Measurements from ENCODE around the gene EVC2. TPM values are rescaled to one million over a fixed set of nuclear protein-coding genes. Genes with fewer than 3 reads are reported as not detected.
A peak's percentile ranks its signal among the peaks of the same experiment; 100 is the strongest.

Gene EVC2
- total RNA-seq, 4 donors from 2014 or later = 8.0 to 15.1 (median 11.5) TPM

DNA sequence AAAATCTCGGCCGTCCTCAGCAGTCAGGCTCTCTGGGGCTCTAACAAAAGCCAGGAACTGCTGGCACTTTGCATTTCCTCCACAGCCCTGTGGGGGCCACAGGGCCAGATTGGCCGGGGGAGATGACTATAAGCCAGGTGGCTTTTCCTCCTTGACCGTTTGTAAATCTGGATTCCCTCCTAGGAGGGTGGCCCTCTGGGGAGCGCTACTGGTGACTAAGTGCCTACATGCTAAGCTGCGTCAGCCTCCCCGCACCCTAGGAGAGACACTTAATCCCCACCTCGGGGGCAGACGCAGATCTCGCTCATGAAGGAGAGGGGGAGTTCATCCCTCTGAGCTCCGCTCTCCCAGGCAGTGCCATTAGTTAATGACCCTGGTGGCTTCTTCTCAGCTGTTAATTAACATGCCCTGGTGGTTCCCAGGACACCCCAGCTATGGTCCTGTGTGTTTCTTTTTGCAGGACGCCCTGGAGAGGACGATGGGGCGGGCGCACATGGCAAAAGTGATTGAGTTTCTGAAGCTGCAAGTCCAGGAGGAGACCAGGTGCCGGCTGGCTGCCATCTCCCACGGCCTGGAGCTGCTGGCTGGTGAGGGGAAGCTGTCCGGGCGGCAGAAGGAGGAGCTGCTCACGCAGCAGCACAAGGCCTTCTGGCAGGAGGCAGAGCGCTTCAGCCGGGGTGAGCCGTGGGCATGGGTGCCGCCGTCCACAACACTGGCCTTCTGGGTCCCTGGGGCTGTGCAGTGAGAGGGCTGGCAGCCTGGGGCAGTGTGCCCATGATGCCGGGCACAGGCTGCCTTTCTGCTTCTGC lies 44.2 kb upstream of the EVC2 start:
- DNase-seq (ENCODE audit: low spot score in 2 of 2) = peak in 1 of 2 donors; percentile 50
- TF ChIP-seq CTCF (IDR thresholded peaks at IDR 0.05) (no peak), POLR2A (IDR thresholded peaks at IDR 0.05) (no peak)

DNA sequence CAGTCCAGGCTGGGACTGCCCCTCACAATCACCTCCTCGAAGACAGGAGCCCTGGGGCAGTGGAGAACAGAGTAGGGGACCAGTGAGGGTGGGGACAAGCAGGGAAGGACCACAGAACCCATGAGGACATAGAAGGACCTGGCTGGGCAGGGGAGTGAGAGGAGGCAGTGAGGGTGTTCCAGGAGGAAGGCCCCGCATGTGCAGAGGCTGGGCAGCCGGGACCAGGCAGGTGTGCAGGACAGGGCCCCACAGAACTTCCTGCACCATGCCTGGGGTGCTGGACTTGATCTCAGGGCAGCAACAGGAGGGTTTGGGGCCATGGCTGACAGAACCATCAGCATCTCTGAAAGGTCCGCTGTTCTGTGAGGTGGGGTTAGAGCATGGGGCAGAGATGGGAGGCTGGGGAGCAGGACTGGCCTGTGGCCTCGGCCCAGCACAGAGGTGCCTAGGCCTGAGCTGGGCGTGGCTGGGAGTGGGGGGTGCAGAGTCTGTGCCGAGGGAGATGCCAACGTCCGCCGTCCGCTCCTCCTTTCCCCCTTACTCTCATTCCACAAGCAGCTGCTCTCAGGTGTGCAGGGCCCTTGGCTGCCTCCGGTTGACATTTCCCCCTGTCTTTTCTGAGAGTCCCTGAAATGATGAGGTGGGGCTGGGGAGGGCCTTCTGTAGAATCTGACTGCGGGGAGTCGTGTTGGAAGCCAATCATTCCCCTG lies 43.5 kb upstream of the EVC2 start:
- TF ChIP-seq POLR2A (IDR thresholded peaks at IDR 0.05) (no peak), CTCF (IDR thresholded peaks at IDR 0.05) (no peak)
- no peak overlapping the region for H3K4me3 ChIP-seq (ENCODE audit: low read depth, poor library complexity, severe bottlenecking)
- 83 to 86% methylated on average over 14 of the region's 14 CpGs for WGBS, 2 donors
- intact Hi-C loops (cut with DNase I; ENCODE audit: low total_unique reads) = no loop called here
- peak in 1 of 2 donors; percentile 65 for DNase-seq (ENCODE audit: low spot score in 2 of 2)

More for the DNA sequence above, 44.2 kb upstream of the EVC2 start:
- 89% methylated on average over 24 to 26 of the region's 26 CpGs for WGBS, 2 donors
- no peak overlapping the region for H3K4me3 ChIP-seq (ENCODE audit: low read depth, poor library complexity, severe bottlenecking)
- intact Hi-C loops (cut with DNase I; ENCODE audit: low total_unique reads) = no loop called here

DNA sequence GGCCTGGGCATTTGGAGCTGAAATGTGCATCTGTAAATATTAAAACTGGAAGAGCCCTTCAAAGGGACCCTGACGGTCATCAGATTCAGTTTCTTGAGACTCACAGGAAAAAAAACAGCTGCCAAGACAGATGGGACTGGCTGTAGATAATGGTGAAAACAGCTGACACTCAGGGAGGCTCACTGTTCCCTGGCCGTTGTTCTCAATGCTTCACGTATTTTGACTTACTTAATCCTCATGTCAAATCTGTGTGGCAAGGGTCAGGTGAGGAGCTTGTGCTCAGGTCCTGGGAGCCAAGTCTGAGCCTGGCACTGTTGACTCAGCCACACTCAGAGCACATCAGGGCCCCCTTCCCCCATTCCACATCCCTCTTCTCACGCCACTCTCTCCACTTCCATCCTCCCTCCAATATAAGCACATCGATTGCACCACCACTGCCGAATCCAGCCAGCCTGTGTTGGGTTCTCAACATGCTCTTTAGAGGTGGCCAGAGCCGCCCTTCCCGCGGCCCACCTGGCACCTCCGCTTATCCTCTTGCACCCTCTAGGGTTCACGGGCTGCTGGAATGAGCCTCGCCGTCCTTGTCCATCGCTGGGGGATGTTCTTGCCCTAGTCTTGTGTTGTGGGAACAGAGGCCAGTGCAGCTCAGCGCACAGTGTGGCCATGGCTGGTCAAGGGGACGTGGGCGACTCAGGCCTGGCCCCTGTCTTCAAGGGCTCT lies 42.7 kb upstream of the EVC2 start:
- DNase-seq (ENCODE audit: low spot score in 2 of 2) = peak in 1 of 2 donors; percentile 62
- no peak for TF ChIP-seq POLR2A (IDR thresholded peaks at IDR 0.05)
- H3K4me3 ChIP-seq (ENCODE audit: low read depth, poor library complexity, severe bottlenecking) = no peak overlapping the region
- 80 to 88% methylated on average over 17 of the region's 17 CpGs for WGBS, 2 donors
- intact Hi-C loops (cut with DNase I; ENCODE audit: low total_unique reads) = no loop called here

- intact Hi-C loops (cut with DNase I; ENCODE audit: low total_unique reads) = no loop called here
- WGBS, 2 donors = 88% methylated on average over 10 of the region's 10 CpGs
- no peak for DNase-seq (ENCODE audit: low spot score in 2 of 2)
Measured at GRCh38 chr4:5750052-5750945, 41.9 kb upstream of the EVC2 start.

GRCh38 chr4:5749568-5749967 lies 41.2 kb upstream of the EVC2 start:
- TF ChIP-seq CTCF (IDR thresholded peaks at IDR 0.05) = no peak
- TF ChIP-seq POLR2A (IDR thresholded peaks at IDR 0.05) = no peak
- intact Hi-C loops (cut with DNase I; ENCODE audit: low total_unique reads) = no loop called here
- 86 to 88% methylated on average over 9 of the region's 9 CpGs for WGBS, 2 donors
- no peak overlapping the region for H3K4me3 ChIP-seq (ENCODE audit: low read depth, poor library complexity, severe bottlenecking)
- peak in 1 of 2 donors; percentile 58 for DNase-seq (ENCODE audit: low spot score in 2 of 2)

More at GRCh38 chr4:5750052-5750945, 41.9 kb upstream of the EVC2 start:
- TF ChIP-seq CTCF (IDR thresholded peaks at IDR 0.05) = no peak
- TF ChIP-seq POLR2A (IDR thresholded peaks at IDR 0.05) = no peak
- H3K4me3 ChIP-seq (ENCODE audit: low read depth, poor library complexity, severe bottlenecking) = no peak overlapping the region

Measured in lower leg skin (tissue), 4 donors.